ENCODE results near the gene BCOR.

- TF ChIP-seq POLR2AphosphoS5 (IDR thresholded peaks at IDR 0.05; ENCODE audit: low read depth) (peak; percentile 99), GABPA (IDR thresholded peaks at IDR 0.05; ENCODE audit: low read depth) (peak; percentile 36; the same call in 1 of the 2 replicates)
Observed at GRCh38 chrX:40127052-40127451, 29.3 kb upstream of the BCOR start.
